ENCODE data around the gene PKNOX2.

The PKNOX2 gene

DNA sequence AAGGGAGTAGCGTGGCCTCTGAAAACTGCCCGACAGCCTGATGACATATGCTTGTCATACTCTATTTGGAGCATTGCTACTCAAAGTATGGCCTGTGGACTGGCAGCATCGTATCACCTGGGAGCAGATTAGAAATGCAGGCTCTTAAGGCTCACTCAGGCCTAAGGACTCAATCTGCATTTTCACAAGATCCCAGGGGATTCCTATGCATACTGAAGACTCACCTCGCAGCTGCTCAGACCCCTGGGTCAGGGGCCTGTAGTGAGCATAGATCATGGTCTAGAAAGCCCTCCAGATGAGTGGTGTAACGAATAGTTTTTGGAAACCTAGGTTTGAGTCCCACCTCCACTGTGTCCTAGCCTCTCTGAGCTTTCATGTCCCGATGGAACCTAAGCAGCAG lies 205.3 kb downstream of the PKNOX2 start:
- no peak for DNase-seq

DNA sequence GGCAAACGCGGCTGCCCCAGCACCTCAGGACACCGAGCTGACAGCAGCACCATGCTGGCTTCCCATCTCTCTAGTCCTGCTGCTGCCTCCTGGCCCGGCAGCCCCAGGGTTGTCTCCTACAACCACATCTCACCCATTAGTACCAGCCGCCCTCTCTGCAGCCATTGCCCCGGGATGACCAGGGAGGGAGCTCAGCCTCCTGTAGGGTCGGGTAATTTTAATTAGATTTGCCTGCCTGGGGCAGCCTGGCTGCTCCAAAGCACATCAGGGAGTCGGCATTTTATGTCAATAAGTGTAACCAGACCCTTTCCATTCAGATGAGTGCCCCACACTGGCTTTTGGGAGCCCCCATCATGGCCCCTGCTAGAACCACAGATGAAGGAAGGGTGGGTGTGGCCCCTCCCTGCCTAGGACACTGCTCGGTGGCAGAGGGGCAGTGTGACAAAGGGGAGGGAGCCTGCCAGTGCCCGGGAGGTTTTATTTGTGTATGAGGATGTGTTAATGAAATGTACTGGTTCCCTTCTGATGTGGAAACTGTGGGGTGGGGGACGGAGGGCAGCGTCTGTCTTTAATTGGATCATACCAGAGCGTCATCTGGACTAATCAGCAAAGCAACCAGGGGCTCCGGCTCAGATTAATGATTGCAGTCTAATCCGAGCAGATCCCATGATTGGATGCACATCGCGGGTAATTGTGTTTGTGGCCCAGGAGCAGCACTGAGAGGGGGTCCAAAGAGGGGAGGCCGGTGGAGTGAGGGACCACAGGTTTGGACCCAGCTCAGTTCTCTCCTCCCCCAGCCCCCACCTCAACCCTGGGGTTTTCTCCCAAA lies 206.2 kb downstream of the PKNOX2 start:
- no peak for DNase-seq

DNA sequence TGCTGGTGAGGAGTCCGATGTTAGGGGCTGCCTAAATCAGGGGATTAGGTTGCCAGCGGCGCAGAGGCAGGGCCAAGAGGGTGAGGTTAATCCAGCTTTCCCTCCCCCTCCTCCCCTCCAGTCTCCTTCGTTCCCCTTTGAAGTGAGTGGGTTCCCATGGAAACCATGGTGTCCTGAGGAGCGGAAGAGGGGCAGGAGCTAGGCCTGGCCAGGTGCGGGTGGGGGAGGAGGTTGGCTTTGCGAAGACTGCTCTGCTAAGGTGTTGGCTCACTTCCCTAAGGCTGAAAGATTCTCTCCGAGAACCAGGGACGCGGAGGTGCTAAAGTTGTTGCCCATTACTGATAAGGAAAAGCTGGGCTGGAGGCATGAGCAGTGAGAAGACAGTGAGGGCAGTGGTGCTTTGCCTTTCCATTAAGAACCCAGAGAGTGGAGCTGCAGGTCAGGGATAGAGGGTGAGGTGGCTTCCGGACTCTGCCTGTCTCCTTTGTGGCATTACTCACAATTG lies 206.9 kb downstream of the PKNOX2 start:
- no peak for DNase-seq

DNA sequence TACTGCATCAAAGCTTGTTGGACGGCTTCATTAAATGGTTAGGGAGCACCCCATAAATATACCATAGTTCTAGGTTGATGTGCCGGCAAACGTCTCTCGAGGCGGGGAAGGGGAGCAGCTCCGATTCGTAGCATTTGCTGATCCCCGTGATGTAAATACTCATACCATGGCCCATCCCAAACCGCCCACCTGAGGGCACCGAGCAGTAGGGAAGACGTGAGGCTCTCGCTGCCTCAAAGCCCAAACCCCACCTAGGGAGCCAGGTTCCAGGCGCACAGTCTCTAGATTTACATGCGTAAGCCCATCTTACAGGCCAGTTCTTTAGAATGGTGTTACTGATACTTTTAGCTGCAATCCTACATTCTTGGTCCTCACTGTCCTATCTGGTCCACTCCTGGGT lies 207.5 kb downstream of the PKNOX2 start:
- no peak for DNase-seq

DNA sequence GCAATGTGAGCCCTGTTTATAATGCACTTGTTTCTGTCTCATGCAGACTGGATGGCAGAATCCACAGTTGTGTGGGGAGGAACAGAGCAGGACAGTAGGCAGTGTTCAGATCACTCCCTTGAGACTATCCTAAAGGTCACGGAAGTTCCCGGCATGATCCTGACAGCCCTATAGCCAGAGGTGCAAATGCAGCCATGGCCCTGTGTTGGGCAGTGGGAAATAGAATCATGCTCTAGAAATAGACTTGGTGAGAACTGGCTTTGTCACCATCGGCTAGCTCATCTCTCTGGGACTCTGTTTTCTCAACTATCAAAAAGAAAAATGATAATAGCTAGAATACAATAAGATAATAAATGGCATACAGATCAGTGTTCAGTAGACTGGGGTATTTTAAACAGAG lies 208.4 kb downstream of the PKNOX2 start:
- no peak for DNase-seq

DNA sequence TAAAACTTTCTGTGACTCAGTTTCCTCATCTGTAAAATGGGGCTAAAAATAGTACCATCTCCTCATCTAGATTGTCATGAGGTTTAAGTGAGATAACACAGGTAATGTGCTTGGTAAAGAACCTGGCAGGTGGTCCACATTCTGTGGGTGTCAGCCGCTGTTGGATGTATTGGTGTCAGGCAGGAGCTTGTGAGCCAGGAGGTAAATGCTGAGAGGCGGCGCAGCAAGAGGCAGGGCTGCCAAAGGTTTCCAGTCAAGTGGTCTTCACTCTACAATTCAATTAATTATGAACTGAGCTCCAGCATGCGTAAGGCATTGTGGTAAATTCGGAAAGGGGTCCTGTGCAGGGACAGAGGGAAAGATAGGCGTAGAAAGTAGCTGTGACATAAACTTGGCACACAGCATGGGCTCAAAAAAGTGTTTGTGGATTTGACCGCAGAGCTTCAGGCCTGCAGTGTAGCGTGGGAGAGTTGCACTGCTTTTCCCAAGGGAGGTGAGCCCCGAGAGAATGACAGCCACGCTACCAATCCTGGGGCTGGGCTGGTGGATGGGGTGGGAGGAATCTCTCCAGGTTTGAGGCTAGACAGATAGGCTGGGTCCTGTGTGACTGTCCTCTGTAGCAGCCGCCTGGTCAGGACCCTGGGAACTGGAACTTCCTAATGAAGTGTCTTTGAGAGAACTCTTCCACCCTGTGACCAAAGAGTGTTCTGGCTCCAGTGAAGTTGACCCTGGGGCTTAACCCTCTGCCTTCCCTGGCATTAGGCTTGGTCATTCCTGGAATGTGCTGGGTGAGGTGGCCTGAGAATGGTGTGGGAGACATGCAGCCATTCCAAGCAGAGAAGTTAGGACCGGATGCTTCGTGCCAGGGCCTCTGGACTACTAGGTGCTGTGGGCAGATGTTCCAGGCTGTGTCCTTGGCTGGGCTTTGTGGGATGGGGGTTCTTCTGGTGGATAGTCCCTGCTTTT lies 209.2 kb downstream of the PKNOX2 start:
- no peak for DNase-seq

DNA sequence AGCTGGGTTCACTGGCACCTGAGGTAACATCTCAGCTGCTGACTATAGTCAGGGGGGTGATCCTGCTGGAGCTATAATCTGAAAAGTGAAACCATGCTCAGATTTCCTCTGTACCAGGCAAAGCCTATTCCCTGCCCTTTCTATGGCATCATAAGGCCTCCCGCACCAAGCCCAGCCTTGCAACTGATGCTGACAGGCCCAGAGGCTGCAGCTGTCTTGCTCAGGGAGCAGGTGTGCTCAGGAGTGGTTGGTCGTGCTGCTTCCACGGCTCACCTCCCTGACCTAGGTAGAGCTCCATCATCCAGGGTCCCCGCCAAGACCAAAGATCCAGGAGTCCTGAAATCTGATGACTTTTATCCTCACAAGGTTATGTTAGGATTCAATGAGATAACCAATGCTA lies 209.8 kb downstream of the PKNOX2 start:
- no peak for DNase-seq

DNA sequence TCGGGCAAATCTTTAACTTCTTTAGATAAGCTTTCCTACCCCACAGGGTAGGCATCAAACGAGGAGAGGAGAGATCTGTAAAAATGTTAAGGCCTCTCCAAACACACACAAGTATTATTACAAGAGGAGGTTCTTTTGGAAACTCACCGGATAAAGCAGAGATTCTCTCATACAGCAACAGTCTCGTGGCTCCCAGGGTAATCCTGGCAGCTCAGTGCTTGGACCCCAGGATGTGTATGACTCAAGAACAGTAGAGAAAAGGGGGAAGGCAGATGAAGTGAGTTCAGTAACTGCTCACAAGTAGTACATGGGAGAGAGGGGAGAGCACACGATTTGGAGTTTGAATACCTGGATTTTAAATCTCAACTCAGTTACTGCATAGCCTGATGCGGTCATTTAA lies 210.6 kb downstream of the PKNOX2 start:
- no peak for DNase-seq

DNA sequence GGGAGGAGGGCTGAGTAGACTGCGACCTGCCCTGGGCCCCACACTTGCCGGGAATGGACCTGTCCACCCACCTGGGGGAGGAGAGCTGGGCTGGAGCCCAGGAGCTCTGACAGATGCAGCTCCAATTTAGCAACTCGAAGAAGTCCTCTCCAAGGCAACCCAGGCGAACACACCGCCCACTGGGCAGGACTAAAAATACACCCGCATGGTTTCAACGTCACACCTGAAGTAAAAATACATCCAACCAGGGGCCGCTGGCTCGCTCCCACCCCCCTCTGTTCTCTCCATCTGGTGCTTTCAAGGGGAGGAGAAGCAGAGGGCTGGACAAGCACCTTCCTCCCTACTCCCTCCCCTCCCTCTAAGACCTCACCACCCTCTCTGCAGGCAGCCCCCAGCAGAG lies 211.6 kb downstream of the PKNOX2 start:
- DNase-seq: no peak

DNA sequence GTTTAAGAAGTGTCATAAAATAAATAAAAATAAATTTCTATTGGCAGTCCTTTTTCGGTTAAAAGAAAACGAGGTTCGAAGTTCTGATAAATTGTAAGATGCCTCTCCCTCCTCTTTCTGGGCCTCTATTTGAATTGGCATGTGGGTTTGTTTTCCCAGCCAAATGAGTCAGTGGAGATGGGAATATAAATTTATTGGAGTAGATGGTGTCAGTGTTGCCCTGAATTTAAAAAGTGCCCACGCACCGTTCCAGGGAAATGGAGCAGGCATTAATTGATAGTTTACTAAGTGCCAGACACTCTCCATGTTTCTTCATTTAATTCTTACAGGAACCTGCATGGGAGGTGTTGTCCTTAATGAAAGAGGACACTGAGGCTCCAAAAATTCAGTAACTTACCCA lies 212.3 kb downstream of the PKNOX2 start:
- DNase-seq: no peak

DNA sequence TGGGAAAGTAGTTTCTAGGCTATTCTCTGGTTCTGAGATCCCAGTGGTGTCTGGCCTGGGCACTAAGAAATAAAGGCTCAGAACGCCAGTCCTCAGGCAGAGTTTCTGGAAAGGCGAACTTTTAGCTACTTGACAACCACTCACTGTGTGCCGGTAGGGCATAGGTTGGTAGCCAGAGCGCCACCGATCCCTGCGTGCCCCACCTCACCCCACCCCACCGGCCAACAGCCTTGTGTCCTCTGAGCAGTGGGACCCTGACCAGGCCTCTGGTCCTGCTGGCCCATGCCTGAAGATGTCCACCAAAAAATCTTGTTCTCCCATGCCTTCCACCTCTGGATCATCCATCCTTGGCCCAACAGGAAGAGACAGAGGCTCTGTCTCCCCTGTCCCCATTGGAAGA lies 213.5 kb downstream of the PKNOX2 start:
- no peak for DNase-seq

DNA sequence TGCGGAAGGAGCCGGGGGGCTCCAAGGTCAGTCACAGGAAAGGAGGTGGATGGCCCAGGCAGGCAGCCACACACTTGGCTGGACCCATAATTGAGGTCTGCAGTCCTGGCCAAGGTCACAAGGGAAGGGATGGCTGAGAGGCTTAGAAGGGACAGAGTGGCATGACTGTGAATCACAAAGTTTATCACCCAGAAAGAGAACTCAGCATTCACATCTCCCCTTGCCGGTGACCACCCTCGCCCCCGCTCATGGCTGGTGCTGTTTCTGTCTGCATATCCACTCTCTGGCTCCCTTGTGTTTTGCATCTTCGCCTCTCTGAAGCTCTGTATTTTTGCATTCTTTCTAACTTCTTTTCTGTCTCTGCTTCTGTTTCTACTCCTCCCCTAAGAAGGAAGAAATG lies 214.0 kb downstream of the PKNOX2 start:
- DNase-seq: no peak

DNA sequence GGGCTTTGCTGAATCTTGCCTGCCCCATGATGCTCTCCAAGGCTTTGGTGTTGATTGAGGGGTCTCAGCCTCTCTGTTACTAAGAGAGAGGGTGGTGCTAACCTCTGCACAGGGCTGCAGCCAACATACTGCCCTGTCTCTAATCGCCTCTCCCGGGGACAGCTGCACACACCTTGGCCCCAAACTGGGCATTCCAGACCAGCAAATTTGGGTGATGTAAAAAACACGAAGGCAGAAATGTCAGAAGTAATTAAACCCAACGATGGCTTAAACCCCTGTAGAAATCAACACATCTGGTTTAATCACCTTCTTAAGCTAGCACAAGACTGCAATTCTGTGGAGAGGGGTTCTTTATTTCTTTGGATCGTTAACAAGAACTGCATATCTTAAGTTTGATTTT lies 215.0 kb downstream of the PKNOX2 start:
- DNase-seq: no peak

DNA sequence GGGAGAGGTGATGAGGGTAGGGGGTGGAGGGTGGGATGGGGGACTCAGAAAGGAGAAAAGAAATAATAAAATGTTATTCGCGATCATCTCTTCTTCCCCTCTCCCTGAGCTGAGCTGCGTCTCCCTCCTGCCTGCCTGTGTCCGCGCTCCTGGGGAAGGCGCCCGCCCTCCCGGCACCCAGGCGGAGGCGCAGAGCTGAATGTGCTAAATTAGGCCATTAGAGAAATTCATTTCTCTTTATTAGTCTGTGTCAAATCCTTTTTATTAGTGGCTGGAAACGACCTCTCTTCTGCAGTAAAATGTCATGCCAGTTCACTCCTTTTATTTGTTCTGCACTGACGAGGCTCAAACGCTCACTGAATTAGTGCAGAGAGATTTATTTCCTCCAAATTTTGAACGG lies 215.4 kb downstream of the PKNOX2 start:
- DNase-seq: no peak

DNA sequence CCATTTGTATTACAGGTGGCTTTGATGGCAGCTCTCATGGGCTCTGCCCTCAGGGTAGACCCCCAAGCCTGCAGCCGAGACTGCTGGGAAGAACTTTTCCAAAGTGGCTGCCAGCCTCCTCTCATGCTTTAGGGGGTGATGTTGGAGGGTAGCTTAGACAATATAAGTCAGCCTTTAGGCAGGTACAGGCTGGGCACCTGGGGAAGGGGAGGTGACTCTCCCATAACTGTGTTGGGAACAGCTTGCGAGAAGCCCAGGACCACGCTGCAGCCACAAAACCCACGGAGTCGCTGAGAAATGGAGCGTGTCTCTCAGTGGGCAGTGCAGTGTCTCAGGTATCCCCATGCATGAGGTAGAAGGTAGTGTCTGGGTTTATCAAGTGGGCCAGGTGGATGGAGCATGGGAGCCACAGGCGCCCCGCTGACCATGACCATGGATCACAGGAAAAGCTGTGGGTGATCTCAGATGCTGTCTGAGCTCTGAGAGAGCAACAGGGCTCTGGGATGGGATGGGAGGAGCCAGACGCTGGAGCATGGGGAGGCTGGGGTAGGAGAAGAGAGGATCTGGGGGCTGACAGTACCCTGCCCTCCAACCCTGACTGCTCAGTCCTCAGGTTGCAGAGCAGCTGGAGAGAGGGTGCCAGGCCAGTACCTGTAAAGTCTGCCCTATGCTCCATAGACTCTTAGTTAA lies 216.3 kb downstream of the PKNOX2 start:
- DNase-seq: no peak

DNA sequence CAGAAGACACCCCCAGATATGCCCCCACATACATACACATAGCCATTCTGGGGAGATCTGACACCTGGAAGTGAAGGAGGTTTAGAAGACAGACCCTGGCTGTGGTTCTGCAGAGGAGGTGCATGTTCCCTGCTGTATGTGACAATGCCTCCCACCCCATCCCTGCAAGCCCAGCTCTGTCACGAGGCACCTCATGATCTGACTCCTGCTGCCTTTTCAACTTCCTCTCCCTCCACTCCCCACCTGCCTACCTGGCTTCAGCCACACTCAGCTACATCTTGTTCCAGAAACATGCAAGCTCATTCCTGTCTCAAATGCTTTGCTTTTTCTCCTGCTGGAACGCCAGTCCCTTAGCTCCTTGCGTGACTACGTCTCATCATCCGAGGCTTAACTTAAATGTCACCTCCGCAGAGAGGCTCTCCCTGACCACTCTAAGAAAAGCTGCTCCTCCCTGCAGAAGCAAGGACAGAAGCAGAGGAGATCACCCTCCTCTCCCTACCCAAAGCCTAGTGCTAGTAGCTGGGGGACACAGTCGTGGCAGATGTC lies 217.0 kb downstream of the PKNOX2 start:
- DNase-seq: no peak

DNA sequence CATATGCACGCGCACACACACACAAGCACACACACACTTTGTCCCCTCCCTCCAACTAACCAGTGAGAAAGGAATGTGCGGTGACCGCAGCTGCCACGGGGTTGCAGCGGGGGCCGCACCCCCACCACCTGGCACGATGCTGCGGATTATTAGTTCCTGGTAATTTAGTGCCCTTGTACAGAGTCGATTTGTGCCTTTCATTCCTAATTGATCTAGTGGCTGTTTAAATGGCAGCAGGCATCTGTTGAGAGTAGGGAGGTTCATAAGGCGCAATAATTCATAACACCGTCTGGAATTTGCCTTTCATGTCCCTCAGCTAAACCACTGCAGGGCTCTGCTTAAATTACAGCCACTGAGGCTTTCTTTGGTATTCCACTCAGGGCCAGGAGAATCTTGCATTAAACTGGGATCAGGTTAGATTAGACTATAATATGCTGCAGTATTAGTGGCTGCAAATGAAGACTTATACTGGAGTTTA lies 217.8 kb downstream of the PKNOX2 start:
- DNase-seq: no peak

DNA sequence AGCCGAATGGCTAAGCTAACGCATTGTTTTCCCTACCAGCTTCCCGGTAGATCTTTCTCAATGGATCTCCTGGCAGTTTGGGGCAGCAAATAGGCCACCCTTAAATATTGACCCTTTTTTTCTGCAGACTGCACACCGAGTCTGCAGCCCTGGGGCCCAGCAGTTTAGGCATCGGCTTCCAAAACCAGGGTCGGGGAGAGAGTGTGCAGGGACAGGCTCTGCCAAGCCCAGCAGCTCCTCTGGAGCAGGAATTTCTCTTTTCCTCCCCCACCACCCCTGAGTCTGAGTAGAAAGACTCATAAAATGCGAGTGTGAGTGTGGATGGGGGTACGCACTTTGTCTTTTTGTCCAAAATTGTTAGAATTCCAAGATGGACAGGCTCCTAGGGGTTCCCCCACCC lies 218.3 kb downstream of the PKNOX2 start:
- no peak for DNase-seq

DNA sequence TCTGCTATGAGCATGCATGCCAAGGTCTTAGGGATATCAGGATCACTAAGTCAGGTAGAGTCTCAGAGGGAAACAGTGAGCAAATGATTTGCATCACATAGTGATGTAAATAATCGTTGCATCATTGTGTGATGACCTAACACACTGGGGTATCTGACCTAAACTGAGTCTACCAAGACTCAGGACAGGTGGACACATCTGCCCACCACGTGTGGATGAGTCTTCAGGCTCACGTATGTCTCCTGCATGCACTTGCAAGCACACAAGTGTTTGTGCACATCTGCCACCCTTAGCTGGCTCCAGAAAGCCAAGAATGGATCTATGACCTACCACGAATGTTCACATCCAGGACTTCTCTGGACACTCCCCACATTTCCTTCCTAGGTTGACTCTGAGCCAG lies 220.3 kb downstream of the PKNOX2 start:
- DNase-seq: no peak

DNA sequence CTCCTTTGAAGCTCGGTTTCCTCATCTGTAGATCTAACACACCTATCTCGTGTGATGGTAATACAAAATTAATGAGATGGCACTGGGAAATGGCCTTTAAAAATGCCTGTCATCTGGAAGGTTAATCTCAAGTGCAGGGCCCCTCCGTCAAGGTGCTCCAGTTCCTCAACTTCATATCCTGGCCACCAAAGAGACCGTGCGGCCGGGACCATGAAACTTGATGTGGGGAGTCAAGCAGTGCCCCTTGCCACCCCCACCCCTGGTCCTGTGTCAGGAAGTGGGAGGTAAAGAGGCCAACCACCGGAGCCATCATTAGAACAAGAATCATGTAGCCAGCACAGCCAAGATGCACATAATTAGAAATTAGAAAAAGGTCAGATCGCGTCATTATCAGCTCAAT lies 223.3 kb downstream of the PKNOX2 start:
- DNase-seq: no peak

DNA sequence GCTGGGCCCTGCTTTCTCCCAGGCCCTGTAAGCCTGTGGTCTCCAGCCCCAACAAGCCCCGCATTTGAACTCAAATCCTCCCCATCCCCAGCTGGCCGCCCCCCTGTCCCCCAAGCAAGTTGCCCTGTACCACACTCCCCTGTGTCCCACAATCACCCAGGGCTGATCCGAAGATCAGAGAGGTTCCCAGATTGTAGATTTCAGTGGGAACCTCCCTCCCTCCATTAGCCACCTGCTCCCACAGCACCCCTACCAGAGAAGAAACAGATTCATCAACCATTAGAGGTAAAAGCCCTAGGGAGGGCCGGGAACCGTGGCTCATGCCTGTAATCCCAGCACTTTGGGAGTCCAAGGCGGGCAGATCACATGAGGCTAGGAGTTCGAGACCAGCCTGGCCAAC lies 224.1 kb downstream of the PKNOX2 start:
- no peak for DNase-seq

DNA sequence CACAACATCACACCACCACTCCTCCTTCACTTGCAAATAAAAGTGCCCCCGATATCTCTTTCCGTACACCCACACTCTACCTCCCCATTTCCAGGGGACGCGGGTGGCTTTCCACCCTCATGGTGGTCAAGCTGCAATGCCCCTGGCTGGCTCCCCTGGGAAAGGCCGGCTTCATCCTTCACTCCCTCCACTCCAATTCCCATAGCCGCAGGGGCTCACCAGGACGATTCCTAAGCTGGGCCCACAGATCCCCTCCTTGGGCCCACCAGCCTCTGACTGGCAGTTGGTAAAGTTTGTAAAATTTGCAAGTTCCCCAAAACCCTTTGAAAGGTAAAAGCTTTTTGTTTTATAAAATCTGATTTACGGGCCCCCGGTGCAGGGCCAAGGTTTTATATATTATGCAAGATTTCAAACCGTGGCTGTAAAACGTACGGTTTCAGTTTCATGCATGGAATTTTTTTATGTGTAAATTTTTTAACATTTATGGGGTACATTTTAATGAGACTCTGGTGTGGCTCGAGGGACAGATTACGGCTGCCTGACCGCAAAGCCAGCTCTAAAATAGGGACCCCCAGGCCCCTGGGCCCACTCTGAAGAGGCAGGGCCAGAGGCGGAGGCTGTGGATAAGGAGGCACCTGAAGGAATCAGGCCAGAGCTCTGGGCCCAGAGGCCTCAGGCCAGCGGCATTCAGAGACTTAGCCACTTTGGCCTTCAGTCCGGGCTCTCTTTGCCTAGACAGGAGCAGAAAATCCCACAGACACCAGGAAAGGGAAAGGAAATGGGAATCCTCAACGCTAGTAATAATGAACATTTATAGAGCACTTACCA lies 225.0 kb downstream of the PKNOX2 start:
- no peak for DNase-seq

Data from NCI-H510A treated with DMSO at 0.1 percent for 48 hours (cell line).